Suppressor macrophage (primary cell): ENCODE data around the gene VTN.
A peak's percentile ranks its signal among the peaks of the same experiment; 100 is the strongest.

Experiments
- DNase-seq, 4 experiments: peaks; one replicate each; pipeline ENCODE4 v3.0.0-alpha.2; 2020 to 2022

The VTN gene

GRCh38 chr17:28395426-28395825 lies 25.3 kb upstream of the VTN start:
- no peak for DNase-seq

- peak in 2 of 4 experiments; percentile 15 to 24 for DNase-seq
These were observed 24.4 kb upstream of the VTN start for GRCh38 chr17:28394337-28395116.

- no peak for DNase-seq
These were observed 22.4 kb upstream of the VTN start for GRCh38 chr17:28392491-28392890.

- DNase-seq = no peak
These were observed 21.3 kb upstream of the VTN start for GRCh38 chr17:28391401-28391800.

- no peak for DNase-seq
These were observed 20.9 kb upstream of the VTN start for GRCh38 chr17:28390984-28391383.

- no peak for DNase-seq
These were observed 20.5 kb upstream of the VTN start for GRCh38 chr17:28390563-28390962.

GRCh38 chr17:28390141-28390540 lies 20.0 kb upstream of the VTN start:
- DNase-seq = no peak

GRCh38 chr17:28388106-28388505 lies 18.0 kb upstream of the VTN start:
- DNase-seq = no peak

- no peak for DNase-seq
These were observed 16.3 kb upstream of the VTN start for GRCh38 chr17:28386391-28386790.

GRCh38 chr17:28385406-28385805 lies 15.3 kb upstream of the VTN start:
- DNase-seq = peak in 2 of 4 experiments; percentile 14 to 19

- DNase-seq = no peak
These were observed 14.9 kb upstream of the VTN start for GRCh38 chr17:28385037-28385400.

GRCh38 chr17:28384281-28385036 lies 14.4 kb upstream of the VTN start:
- peak; percentile 66 to 78 (median 74) for DNase-seq

- peak in 3 of 4 experiments; percentile 44 to 77 (median 71) for DNase-seq
These were observed 11.2 kb upstream of the VTN start for GRCh38 chr17:28381141-28381825.

GRCh38 chr17:28379814-28380801 lies 10.0 kb upstream of the VTN start:
- DNase-seq = peak in 3 of 4 experiments; percentile 59 to 66 (median 66)

GRCh38 chr17:28372945-28373274 lies 2.8 kb upstream of the VTN start:
- DNase-seq = no peak

GRCh38 chr17:28372203-28372944 lies 2.3 kb upstream of the VTN start:
- peak in 2 of 4 experiments; percentile 23 to 29 for DNase-seq

GRCh38 chr17:28371245-28372202 lies 1.4 kb upstream of the VTN start, which contains the start of gene SARM1:
Gene SARM1 (plus strand): TSS chr17:28371694. CDS start chr17:28372033, 339 bp downstream.
- peak in 2 of 4 experiments; percentile 51 to 54 for DNase-seq

- DNase-seq = no peak
These were observed 617 bp upstream of the VTN start for GRCh38 chr17:28370744-28371103.

- DNase-seq = no peak
These were observed 448 bp downstream of the VTN start for GRCh38 chr17:28369684-28370034.
